Gastroesophageal sphincter (tissue), 4 donors: ENCODE data around the gene DFFB. TPM values are rescaled to one million over a fixed set of nuclear protein-coding genes. Genes with fewer than 3 reads are reported as not detected.
"Not testable (repeated sequence)": the region's sequence is repeated elsewhere in the genome, so short reads cannot be mapped to it uniquely, and the experiment has no call there.

ENCODE experiments used
- ATAC-seq: fragments of 150-250 bp; one replicate; pipeline ENCODE4 v1.9.1; 2016; ENCODE audit warnings: mild to moderate bottlenecking, moderate library complexity
- H3K27ac ChIP-seq, 4 donors: fragments of 200-600 bp; sonication (generic) in 3 of 4; 1 replicate in 3 of 4; 2 replicates in 1 of 4; pipeline ENCODE4 v1.5.1; 2016 to 2019
- H3K27me3 ChIP-seq: fragments of 200-600 bp; sonication (generic); one replicate; pipeline ENCODE4 v1.5.1; 2019
- H3K36me3 ChIP-seq, 2 donors: fragments of 200-600 bp; sonication (generic); one replicate each; pipeline ENCODE4 v1.5.1; 2019; ENCODE audit warnings: control low read depth in 1 of 2
- H3K4me1 ChIP-seq, 3 donors: fragments of 200-600 bp; sonication (generic); 1 replicate in 2 of 3; 2 replicates in 1 of 3; pipeline ENCODE4 v1.5.1; 2016 to 2019; ENCODE audit warnings: control low read depth in 2 of 3
- H3K4me3 ChIP-seq, 2 donors: fragments of 200-600 bp; sonication (generic); one replicate each; pipeline ENCODE4 v1.5.1; 2019; ENCODE audit warnings: mild to moderate bottlenecking in 1 of 2, moderate library complexity in 1 of 2
- H3K9me3 ChIP-seq, 3 donors: fragments of 200-600 bp; sonication (generic); one replicate each; pipeline ENCODE4 v1.5.1; 2017 to 2019; ENCODE audit warnings: control low read depth in 2 of 3
- EP300 ChIP-seq: sonication (generic); formaldehyde crosslinking; IDR thresholded peaks from one replicate; pipeline ENCODE4 v1.6.1; 2017; ENCODE audit warnings: antibody characterized with exemption, mild to moderate bottlenecking
- POLR2A ChIP-seq, 2 donors: fragments of 450-650 bp; IDR thresholded peaks; one replicate each; pipeline ENCODE4 v1.6.1; 2017; ENCODE audit warnings: antibody characterized with exemption in 2 of 2, mild to moderate bottlenecking in 2 of 2, moderate library complexity in 1 of 2
- POLR2AphosphoS5 ChIP-seq: sonication (generic); formaldehyde crosslinking; IDR thresholded peaks from one replicate; pipeline ENCODE4 v1.6.1; 2017; ENCODE audit warnings: antibody characterized with exemption
- WGBS, 2 donors: methylation state at CpG; one replicate each; pipeline ENCODE4 v1.1.5; 2018; ENCODE audit warnings: low coverage in 1 of 2; 5-methylcytosine and 5-hydroxymethylcytosine counted together
- total RNA-seq, 4 donors: library from RNA; depleted of rRNA; stranded (reverse); fragments of >200 nt; gene quantifications; one replicate each; pipeline ENCODE4 v1.1.0, GENCODE V29; 2016
- TF ChIP-seq, protein P1 (sequence below), 4 experiments: fragments of 200-600 bp in 2 of 4; fragments of 450-650 bp in 2 of 4; sonication (generic) in 1 of 4; IDR thresholded peaks; one replicate each; pipeline ENCODE4 v1.5.1; 2017 to 2019; ENCODE audit warnings: antibody characterized with exemption in 4 of 4, mild to moderate bottlenecking in 2 of 4, moderate library complexity in 2 of 4

Gene DFFB
- total RNA-seq, 4 donors from 2014 or later, result 1.9 to 14.6 (median 7.7) TPM

DNA sequence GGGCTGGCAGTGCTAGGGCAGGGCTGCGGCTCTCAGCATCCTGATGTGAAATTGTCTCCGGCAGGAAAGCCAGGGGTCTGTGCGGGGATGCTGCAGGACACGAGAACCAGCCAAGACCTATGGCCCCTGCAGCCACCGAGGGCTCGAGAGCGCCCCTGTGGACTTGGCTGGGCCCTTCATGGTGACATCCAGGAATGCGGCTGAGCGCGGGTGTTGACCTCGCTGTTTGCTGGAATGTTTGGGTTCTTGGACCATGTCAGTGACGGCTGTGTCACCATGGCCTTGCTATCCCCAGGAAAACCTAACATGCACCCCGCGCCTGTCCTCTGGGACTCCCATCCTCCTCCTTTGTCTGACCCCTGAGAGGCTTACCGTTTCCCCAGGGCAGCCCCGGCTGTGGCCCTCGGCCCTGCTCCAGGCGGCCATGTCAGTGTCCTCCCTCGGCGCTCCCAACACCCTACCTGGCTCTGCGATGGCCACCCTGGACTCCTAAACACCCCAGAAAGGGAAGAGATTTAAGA is 57.1 kb downstream of the DFFB start:
- Histone ChIP-seq H3K4me3 (no peak overlapping the region), H3K4me1 (peaks cover 0 to 12% (median 3%) of the 10 kb centered on the region in 3 donors), H3K9me3 (no peaks in the 10 kb centered on the region), H3K36me3 (no peaks in the 10 kb centered on the region), H3K27me3 (peaks cover 76% of the 10 kb centered on the region), H3K27ac (no peak overlapping the region)
- ATAC-seq, result no peak
- TF ChIP-seq EP300, result no peak
- no peak for TF ChIP-seq POLR2A (IDR thresholded peaks at IDR 0.05)
- TF ChIP-seq, protein P1, sequence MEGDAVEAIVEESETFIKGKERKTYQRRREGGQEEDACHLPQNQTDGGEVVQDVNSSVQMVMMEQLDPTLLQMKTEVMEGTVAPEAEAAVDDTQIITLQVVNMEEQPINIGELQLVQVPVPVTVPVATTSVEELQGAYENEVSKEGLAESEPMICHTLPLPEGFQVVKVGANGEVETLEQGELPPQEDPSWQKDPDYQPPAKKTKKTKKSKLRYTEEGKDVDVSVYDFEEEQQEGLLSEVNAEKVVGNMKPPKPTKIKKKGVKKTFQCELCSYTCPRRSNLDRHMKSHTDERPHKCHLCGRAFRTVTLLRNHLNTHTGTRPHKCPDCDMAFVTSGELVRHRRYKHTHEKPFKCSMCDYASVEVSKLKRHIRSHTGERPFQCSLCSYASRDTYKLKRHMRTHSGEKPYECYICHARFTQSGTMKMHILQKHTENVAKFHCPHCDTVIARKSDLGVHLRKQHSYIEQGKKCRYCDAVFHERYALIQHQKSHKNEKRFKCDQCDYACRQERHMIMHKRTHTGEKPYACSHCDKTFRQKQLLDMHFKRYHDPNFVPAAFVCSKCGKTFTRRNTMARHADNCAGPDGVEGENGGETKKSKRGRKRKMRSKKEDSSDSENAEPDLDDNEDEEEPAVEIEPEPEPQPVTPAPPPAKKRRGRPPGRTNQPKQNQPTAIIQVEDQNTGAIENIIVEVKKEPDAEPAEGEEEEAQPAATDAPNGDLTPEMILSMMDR (IDR thresholded peaks at IDR 0.05), result no peak
- no peak for TF ChIP-seq POLR2AphosphoS5
- WGBS, 2 donors, result 50% methylated on average over 2 of the region's 21 CpGs; no CpG with 5 or more reads in 1 of the 2 donors

DNA sequence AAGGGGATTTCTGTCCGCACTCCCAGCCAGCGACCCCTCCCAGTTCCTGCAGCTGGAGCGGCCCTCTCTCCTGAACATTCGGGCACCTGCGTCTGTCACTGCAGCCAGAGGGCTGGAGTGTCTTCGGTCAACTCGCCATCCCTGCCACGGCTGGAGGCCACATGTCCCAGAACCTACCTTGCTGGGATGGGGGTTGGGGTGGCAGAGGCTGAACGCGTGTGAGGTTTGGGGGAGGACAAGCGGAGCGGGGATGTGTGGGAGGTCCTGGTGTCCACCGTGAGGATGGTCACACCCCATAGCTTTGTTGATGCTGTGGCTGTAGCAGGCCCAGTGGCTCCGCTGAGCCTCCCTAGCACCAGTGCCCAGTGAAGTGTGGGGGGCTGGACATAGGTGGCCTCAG is 57.6 kb downstream of the DFFB start:
- Histone ChIP-seq H3K36me3 (no peaks in the 10 kb centered on the region), H3K9me3 (no peaks in the 10 kb centered on the region), H3K27ac (no peak overlapping the region), H3K4me3 (no peak overlapping the region), H3K27me3 (peaks cover 76% of the 10 kb centered on the region), H3K4me1 (peaks cover 0 to 12% (median 3%) of the 10 kb centered on the region in 3 donors)
- WGBS, 2 donors, result no CpG with 5 or more reads among the region's 14 CpGs
- no peak for TF ChIP-seq POLR2AphosphoS5
- TF ChIP-seq POLR2A (IDR thresholded peaks at IDR 0.05), result no peak
- no peak for TF ChIP-seq EP300
- TF ChIP-seq, protein P1 (IDR thresholded peaks at IDR 0.05), result no peak
- ATAC-seq, result no peak

DNA sequence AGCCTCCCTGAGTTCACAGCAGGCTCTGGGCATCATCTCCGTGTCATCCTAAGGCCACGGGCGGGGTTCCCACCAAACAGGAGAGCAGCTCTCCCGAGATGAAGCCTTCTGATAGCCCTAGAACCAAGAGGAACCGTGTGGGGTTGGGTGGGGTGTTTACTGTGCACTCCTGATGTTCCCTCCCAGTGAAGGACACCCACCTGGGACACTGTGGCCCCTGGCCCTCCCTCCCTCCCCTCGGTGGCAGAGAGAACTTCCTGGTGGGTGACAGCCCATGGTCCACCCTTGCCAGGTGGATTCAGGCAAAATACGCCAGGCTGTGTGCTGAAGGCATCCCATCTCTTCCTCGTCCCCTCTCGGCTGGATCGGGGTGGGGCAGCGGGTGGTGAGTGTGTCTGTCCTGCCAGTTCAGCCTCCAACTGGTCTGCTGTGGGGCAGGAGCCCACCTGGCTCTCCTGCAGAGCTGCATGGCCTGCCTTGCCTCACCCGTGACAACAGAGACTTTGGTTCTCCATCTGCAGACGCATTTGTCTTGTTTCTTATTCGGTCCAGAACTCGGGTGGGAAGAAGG is 58.4 kb downstream of the DFFB start:
- no peaks in the 10 kb centered on the region for H3K9me3 ChIP-seq
- ATAC-seq, result no peak
- H3K27ac ChIP-seq, result no peak overlapping the region
- WGBS, 2 donors, result 86% methylated on average over 6 of the region's 15 CpGs; no CpG with 5 or more reads in 1 of the 2 donors
- H3K36me3 ChIP-seq, result no peaks in the 10 kb centered on the region
- TF ChIP-seq POLR2A (IDR thresholded peaks at IDR 0.05) (no peak), EP300 (no peak), POLR2AphosphoS5 (no peak)
- TF ChIP-seq, protein P1 (IDR thresholded peaks at IDR 0.05), result no peak
- peaks cover 0 to 9% (median 3%) of the 10 kb centered on the region in 3 donors for H3K4me1 ChIP-seq
- H3K4me3 ChIP-seq, result no peak overlapping the region
- H3K27me3 ChIP-seq, result peaks cover 72% of the 10 kb centered on the region

DNA sequence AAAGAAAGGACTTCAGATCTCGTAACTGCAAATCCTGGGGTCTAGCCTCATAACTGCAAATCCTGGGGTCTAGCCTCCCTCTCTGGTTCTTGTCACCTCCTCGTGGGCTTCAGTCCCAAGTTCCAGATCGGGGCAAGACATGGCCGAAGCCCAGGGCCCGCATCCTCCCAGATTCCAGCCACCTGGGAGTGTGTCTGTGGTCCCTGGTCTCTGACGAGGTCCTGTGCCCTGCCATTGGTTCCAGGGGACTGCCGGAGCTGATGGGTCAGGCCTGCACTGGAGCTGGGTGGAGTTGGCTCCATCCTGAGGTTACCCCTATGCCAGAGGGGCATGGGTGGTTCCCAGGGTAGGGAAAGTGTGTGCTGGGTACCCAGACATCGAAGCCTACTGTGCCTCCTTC is 60.5 kb downstream of the DFFB start:
- 78 to 80% methylated on average over 1 of the region's 8 CpGs for WGBS, 2 donors
- no peak for ATAC-seq
- Histone ChIP-seq H3K27ac (no peak overlapping the region), H3K27me3 (peaks cover 63% of the 10 kb centered on the region), H3K9me3 (no peaks in the 10 kb centered on the region), H3K4me1 (no peaks in the 10 kb centered on the region), H3K36me3 (no peaks in the 10 kb centered on the region), H3K4me3 (no peak overlapping the region)
- no peak for TF ChIP-seq POLR2A (IDR thresholded peaks at IDR 0.05)

DNA sequence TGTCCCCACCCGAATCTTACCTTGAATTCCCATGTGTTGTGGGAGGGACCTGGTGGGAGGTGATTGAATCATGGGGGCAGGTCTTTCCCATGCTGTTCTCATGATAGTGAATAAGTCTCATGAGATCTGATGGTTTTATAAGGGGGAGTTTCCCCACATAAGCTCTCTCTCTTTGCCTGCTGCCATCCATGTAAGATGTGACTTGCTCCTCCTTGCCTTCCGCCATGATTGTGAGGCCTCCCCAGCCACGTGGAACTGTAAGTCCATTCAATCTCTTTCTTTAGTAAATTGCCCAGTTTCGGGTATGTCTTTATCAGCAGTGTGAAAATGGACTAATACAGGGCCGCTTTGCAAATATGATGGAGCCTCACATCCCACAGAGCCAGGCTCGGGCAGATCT is 61.1 kb downstream of the DFFB start:
- 80% methylated on average over 2 of the region's 6 CpGs; no CpG with 5 or more reads in 1 of the 2 donors for WGBS, 2 donors
- not testable (repeated sequence) for H3K36me3 ChIP-seq, H3K9me3 ChIP-seq, H3K27ac ChIP-seq, ATAC-seq, H3K4me1 ChIP-seq, H3K4me3 ChIP-seq
- peaks cover 63% of the 10 kb centered on the region for H3K27me3 ChIP-seq

DNA sequence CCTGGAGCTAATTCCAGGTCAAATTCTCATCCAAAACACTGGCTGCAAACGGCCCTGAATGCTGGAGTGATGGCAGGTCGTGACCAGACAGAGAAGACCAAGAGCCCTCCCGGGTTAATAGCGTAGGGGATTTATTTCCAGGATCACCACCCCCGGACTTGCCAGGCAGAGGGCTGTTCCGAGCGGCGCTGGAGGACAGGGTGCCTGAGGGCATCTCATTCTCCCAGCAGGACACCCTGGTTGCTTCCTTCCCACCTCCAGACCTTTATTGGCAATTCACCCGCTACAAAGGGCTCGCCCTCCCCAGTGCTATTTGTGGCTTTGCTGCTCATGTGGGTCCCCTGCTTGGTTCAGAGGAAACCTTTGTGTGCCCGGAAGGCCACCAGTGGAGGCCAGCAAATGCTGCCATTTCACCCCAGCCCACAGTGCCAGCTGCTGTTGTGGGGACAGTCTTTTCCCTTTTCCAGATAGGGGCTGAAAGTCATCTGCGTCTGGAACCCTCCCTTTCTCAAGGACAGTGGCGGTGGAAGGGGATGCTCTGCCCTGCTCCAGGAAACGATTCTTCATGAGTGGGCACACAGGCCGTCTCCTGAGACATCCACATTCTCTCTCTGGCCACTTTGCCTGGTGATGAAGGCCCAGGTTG is 61.8 kb downstream of the DFFB start:
- WGBS, 2 donors, result 58 to 76% methylated on average over 3 to 11 of the region's 15 CpGs
- Histone ChIP-seq H3K9me3 (no peaks in the 10 kb centered on the region), H3K27me3 (peaks cover 70% of the 10 kb centered on the region)

More for the DNA sequence above, 61.8 kb downstream of the DFFB start:
- Histone ChIP-seq H3K4me3 (no peak overlapping the region), H3K4me1 (no peaks in the 10 kb centered on the region), H3K36me3 (no peaks in the 10 kb centered on the region), H3K27ac (no peak overlapping the region)
- no peak for TF ChIP-seq POLR2AphosphoS5
- TF ChIP-seq, protein P1 (IDR thresholded peaks at IDR 0.05), result no peak
- no peak for TF ChIP-seq POLR2A (IDR thresholded peaks at IDR 0.05)
- TF ChIP-seq EP300, result no peak
- ATAC-seq, result no peak
